C4-2B (cell line): ENCODE measurements around the gene SEMA3D.

Experiments used
- CTCF ChIP-seq: fragments of 450-650 bp; conservative IDR thresholded peaks from 2 replicates; pipeline ENCODE4 v1.5.1; 2017; ENCODE audit warnings: mild to moderate bottlenecking
- ZFX ChIP-seq: fragments of 450-650 bp; IDR thresholded peaks from 2 replicates; pipeline ENCODE4 v1.6.1; 2017

DNA sequence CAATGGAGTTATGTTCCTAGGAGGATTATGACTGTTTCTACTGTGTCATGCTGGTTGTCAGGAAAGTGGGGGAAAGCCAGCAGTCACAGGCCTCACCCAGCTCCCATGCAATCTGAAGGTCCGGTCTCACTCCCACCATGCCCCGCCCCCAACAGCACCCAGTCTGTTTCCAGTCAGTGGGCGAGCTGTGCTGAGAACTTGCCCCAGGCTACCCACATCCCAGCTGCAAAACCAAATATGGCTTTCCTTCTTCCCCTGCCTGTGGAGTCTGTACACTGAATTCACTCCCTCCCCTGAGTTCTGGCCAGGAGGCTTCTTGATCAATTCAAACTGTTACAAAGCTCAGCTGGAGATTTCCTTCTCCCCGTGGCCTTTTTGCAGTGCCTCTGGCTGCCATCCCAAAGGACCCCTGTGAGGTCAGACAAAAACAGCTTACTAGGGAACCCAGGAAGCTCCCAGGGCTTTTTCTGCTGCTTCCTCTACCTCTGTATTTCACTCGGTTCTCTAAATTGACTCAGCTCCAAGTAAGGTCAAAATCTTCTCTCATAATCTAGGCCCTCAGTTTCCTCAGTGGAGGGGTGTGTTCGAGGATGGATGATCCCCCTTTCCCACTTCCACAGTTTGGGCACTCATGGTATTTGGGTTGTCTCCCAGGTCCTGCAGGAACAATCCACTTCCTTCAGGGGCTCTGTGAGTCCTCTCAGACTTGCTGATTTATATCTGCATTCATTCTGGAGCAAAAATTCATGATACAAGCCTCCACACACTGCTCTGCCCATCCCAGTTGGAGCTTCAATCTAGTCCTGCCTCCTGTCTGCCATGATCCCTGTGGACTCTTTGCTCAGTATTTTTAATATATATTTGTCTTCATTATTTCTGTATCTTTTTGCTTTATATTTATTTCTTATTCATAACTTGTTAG lies 205.5 kb downstream of the SEMA3D start:
- TF ChIP-seq CTCF, result no peak
- TF ChIP-seq ZFX, result no peak
